Karpas-422 (cell line): ENCODE measurements around the gene TASP1. TPM values are rescaled to one million over a fixed set of nuclear protein-coding genes. Genes with fewer than 3 reads are reported as not detected.

Experiments used
- DNase-seq: peaks from one replicate; pipeline ENCODE4 v3.0.0-alpha.2; 2015
- H2AFZ ChIP-seq: fragments of 200-600 bp; sonication (generic); 2 replicates; pipeline ENCODE4 v1.6.1; 2014; ENCODE audit warnings: antibody characterized with exemption, low read length, mixed read lengths
- H3K27ac ChIP-seq: fragments of 200-600 bp; sonication (generic); 2 replicates; pipeline ENCODE4 v1.5.1; 2014; ENCODE audit warnings: mild to moderate bottlenecking, low read length, moderate library complexity
- H3K27me3 ChIP-seq: fragments of 200-600 bp; sonication (generic); 2 replicates; pipeline ENCODE4 v1.6.1; 2014; ENCODE audit warnings: low read length, mixed read lengths
- H3K36me3 ChIP-seq: fragments of 200-600 bp; sonication (generic); 2 replicates; pipeline ENCODE4 v1.6.1; 2014; ENCODE audit warnings: low read length, mixed read lengths; ENCODE audit not compliant: insufficient read depth
- H3K4me1 ChIP-seq: fragments of 200-600 bp; sonication (generic); 2 replicates; pipeline ENCODE4 v1.6.1; 2014; ENCODE audit warnings: mild to moderate bottlenecking, low read length, mixed read lengths
- H3K4me2 ChIP-seq: fragments of 200-600 bp; sonication (generic); 2 replicates; pipeline ENCODE4 v1.6.1; 2014; ENCODE audit warnings: low read length, low read depth, mild to moderate bottlenecking; ENCODE audit not compliant: poor library complexity, severe bottlenecking
- H3K4me3 ChIP-seq: fragments of 200-600 bp; sonication (generic); 2 replicates; pipeline ENCODE4 v1.5.1; 2014; ENCODE audit warnings: mild to moderate bottlenecking, antibody characterized with exemption, low read length, mixed read lengths
- H3K79me2 ChIP-seq: fragments of 200-600 bp; sonication (generic); 2 replicates; pipeline ENCODE4 v1.6.1; 2014; ENCODE audit warnings: mild to moderate bottlenecking, low read length, mixed read lengths
- H3K9ac ChIP-seq: fragments of 200-600 bp; sonication (generic); 2 replicates; pipeline ENCODE4 v1.6.0; 2014; ENCODE audit warnings: low read length
- H3K9me2 ChIP-seq: fragments of 200-600 bp; sonication (generic), shearing (Covaris generic); replicated peaks from 2 replicates; pipeline ENCODE4 v1.6.0; 2014; ENCODE audit warnings: mild to moderate bottlenecking, low read length, moderate library complexity; ENCODE audit not compliant: insufficient read depth
- H3K9me3 ChIP-seq: fragments of 300-700, 200-600 bp; sonication (generic); 2 replicates; pipeline ENCODE4 v1.6.1; 2014; ENCODE audit warnings: low read length, mixed read lengths
- H4K20me1 ChIP-seq: fragments of 200-600 bp; sonication (generic); 2 replicates; pipeline ENCODE4 v1.6.1; 2014; ENCODE audit warnings: mild to moderate bottlenecking, antibody characterized with exemption, low read length, low read depth; ENCODE audit not compliant: insufficient read depth
- total RNA-seq: library from RNA; depleted of rRNA; stranded (reverse); fragments of >200 nt; shearing (Covaris generic); gene quantifications from 2 replicates; pipeline ENCODE4 v1.2.3, GENCODE V29; 2014; ENCODE audit warnings: low replicate concordance

The TASP1 gene
- total RNA-seq, 1 experiment from 2014 or later, result 13.6 TPM

DNA sequence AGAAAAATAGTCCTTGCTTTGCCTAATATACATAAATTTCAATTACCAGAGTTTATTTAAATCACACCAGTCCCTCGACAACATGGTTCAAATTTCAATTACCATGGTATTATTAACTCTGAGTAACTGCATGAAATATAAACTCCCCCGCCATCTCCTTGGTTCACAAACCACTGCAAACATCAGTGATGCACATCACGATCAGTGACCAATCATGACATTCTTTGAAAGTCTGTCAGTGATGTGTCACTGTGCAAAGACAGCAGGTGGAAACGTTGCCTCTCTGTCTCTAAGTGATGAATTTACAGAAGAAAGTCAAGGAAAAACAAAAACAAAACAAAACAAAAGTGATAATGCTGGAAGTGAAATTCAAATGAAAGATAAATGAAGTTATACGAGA, 86.7 kb downstream of the TASP1 start:
- no peak overlapping the region for H3K4me2 ChIP-seq
- 0 out of 2 replicates have a peak, but pooled peaks cover 9% of the 10 kb centered on the region for H3K79me2 ChIP-seq
- H3K9ac ChIP-seq, result no peak overlapping the region
- H3K27me3 ChIP-seq, result no peaks in the 10 kb centered on the region
- H3K4me3 ChIP-seq, result no peak overlapping the region
- H3K4me1 ChIP-seq, result peaks cover 12% of the 10 kb centered on the region
- H3K27ac ChIP-seq, result no peak overlapping the region
- no peaks in the 10 kb centered on the region for H4K20me1 ChIP-seq
- H3K9me2 ChIP-seq, result no peaks in the 10 kb centered on the region; the same call in 1 of the 2 replicates
- H3K36me3 ChIP-seq, result no peaks in the 10 kb centered on the region; the same call in 1 of the 2 replicates
- DNase-seq, result no peak
- H3K9me3 ChIP-seq, result no peaks in the 10 kb centered on the region
- no peak overlapping the region for H2AFZ ChIP-seq

GRCh38 chr20:13549451-13549850, 89.3 kb downstream of the TASP1 start:
- Histone ChIP-seq H3K9me2 (no peaks in the 10 kb centered on the region), H3K4me1 (peaks cover 12% of the 10 kb centered on the region), H4K20me1 (no peaks in the 10 kb centered on the region), H3K4me3 (no peak overlapping the region), H3K27ac (no peak overlapping the region), H3K79me2 (0 out of 2 replicates have a peak, but pooled peaks cover 4% of the 10 kb centered on the region), H2AFZ (no peak overlapping the region), H3K27me3 (no peaks in the 10 kb centered on the region), H3K9ac (no peak overlapping the region), H3K4me2 (no peak overlapping the region), H3K36me3 (no peaks in the 10 kb centered on the region), H3K9me3 (no peaks in the 10 kb centered on the region)
- DNase-seq, result no peak

DNA sequence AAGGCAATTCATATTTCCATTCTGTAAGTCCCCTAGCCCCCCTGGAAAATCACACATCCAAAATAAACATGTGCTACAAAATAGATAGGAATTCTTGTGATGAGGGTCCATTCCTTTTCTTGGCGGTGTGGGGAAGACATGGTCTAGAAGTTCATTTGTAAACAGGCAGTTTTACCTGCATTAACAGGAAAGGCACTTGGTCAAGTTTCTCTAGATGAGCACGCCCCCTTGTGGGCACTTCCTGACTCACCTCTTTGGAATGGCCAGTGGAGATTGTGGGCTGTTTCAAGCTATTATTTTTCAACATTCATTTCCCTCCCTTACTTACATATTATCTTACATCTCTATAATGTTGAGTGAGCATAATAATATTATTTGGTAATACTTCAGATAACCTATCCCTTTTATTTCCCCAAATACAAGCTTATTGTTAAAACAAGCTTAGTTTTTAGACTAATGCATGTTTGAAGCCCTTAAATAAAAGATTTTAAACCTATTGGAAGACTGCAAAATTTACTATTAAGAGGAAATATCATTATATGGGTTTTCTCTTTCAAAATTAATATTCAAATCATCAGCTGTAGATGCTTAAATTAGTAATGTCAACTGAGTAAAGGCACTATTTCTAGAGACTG, 92.1 kb downstream of the TASP1 start:
- H3K4me1 ChIP-seq, result no peaks in the 10 kb centered on the region
- peak; percentile 91 for DNase-seq
- no peaks in the 10 kb centered on the region for H4K20me1 ChIP-seq
- H3K36me3 ChIP-seq, result no peaks in the 10 kb centered on the region
- no peak overlapping the region for H2AFZ ChIP-seq
- no peak overlapping the region for H3K9ac ChIP-seq
- no peak overlapping the region for H3K4me2 ChIP-seq
- no peak overlapping the region for H3K4me3 ChIP-seq
- 0 out of 2 replicates have a peak, but pooled peaks cover 5% of the 10 kb centered on the region for H3K79me2 ChIP-seq
- H3K27ac ChIP-seq, result no peak overlapping the region
- no peaks in the 10 kb centered on the region for H3K27me3 ChIP-seq
- H3K9me2 ChIP-seq, result no peaks in the 10 kb centered on the region
- no peaks in the 10 kb centered on the region for H3K9me3 ChIP-seq

DNA sequence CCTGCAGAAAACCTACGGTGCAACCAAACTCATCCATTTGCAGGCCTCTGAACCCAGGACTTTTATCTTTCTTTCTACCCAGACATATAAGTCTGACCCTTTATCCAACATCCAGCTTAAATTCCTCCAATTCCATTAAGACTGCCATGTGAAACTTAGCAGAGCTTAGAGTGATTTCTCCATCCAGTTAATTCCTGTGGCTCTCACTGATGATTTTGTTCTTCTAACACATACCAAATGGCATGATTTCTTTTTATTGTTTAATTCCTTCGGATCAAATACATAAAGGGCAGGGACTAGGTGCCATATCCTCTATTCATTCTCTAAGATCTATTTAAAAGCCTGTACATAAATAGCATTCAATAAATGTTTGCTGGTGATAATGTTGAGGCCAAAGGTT, 92.9 kb downstream of the TASP1 start:
- Histone ChIP-seq H4K20me1 (no peaks in the 10 kb centered on the region), H3K27ac (no peak overlapping the region), H3K4me1 (no peaks in the 10 kb centered on the region), H2AFZ (no peak overlapping the region), H3K4me2 (no peak overlapping the region), H3K36me3 (no peaks in the 10 kb centered on the region), H3K79me2 (peaks cover 12% of the 10 kb centered on the region), H3K9ac (no peak overlapping the region), H3K9me3 (no peaks in the 10 kb centered on the region), H3K27me3 (no peaks in the 10 kb centered on the region), H3K4me3 (no peak overlapping the region), H3K9me2 (no peaks in the 10 kb centered on the region)
- no peak for DNase-seq

GRCh38 chr20:13543783-13544182, 94.9 kb downstream of the TASP1 start:
- no peaks in the 10 kb centered on the region for H3K9me2 ChIP-seq
- no peak overlapping the region for H3K9ac ChIP-seq
- no peaks in the 10 kb centered on the region for H3K4me1 ChIP-seq
- H4K20me1 ChIP-seq, result no peaks in the 10 kb centered on the region
- H3K27me3 ChIP-seq, result no peaks in the 10 kb centered on the region
- peaks cover 18% of the 10 kb centered on the region for H3K79me2 ChIP-seq
- no peak overlapping the region for H2AFZ ChIP-seq
- H3K4me3 ChIP-seq, result no peak overlapping the region
- no peak overlapping the region for H3K4me2 ChIP-seq
- H3K9me3 ChIP-seq, result no peaks in the 10 kb centered on the region
- H3K27ac ChIP-seq, result no peak overlapping the region
- no peaks in the 10 kb centered on the region for H3K36me3 ChIP-seq
- no peak for DNase-seq

DNA sequence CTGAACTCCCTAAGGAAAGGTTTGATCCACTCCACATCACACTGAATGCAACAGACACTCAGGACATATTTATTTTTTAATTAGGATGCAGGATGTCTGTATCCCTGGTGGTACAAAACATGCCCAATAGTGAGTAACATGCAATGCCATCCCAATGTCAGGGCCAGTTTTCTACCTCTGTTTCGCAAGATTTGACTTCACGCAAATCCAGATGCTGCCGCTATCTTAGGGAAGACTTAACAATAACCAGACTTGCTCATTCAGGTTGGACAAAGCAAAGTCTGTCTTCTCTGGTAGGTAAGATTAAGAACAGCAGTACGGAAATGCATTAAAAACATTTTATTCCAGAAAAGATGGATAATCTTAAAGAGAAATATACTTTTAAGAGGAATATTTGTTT, 103.1 kb downstream of the TASP1 start:
- no peaks in the 10 kb centered on the region for H3K27me3 ChIP-seq
- H3K9me2 ChIP-seq, result no peaks in the 10 kb centered on the region
- H4K20me1 ChIP-seq, result no peaks in the 10 kb centered on the region
- H3K4me3 ChIP-seq, result no peak overlapping the region
- peaks cover 7% of the 10 kb centered on the region for H3K79me2 ChIP-seq
- H3K4me2 ChIP-seq, result no peak overlapping the region
- DNase-seq, result no peak
- no peaks in the 10 kb centered on the region for H3K9me3 ChIP-seq
- no peak overlapping the region for H2AFZ ChIP-seq
- no peak overlapping the region for H3K27ac ChIP-seq
- no peaks in the 10 kb centered on the region for H3K4me1 ChIP-seq
- no peak overlapping the region for H3K9ac ChIP-seq
- no peaks in the 10 kb centered on the region; the same call in 1 of the 2 replicates for H3K36me3 ChIP-seq

DNA sequence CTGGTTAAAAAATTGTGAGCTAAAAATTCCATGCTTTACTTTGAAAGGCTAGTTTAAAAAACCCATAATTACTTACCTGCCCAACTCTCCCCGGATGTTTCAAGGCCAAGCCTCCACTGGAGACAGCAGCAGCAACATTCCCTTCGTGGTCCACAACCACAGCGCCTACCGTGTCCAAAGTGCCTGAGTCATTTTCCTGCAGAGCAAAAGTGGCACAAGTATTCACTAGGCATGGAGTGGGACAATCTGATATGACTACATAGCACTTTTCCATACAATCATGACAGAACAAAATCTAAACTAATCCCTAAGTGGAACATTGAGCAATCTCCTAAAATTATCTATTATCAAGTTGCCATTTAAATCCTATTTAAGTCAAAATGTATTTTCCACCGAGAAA, 104.8 kb downstream of the TASP1 start:
- Histone ChIP-seq H3K4me1 (no peaks in the 10 kb centered on the region), H3K9me2 (no peaks in the 10 kb centered on the region), H4K20me1 (no peaks in the 10 kb centered on the region), H3K36me3 (no peaks in the 10 kb centered on the region; the same call in 1 of the 2 replicates), H3K27ac (no peak overlapping the region), H3K27me3 (no peaks in the 10 kb centered on the region), H3K9ac (no peak overlapping the region), H3K4me3 (no peak overlapping the region), H3K4me2 (no peak overlapping the region), H3K9me3 (no peaks in the 10 kb centered on the region), H3K79me2 (peaks cover 3% of the 10 kb centered on the region; the same call in 1 of the 2 replicates), H2AFZ (no peak overlapping the region)
- DNase-seq, result no peak

DNA sequence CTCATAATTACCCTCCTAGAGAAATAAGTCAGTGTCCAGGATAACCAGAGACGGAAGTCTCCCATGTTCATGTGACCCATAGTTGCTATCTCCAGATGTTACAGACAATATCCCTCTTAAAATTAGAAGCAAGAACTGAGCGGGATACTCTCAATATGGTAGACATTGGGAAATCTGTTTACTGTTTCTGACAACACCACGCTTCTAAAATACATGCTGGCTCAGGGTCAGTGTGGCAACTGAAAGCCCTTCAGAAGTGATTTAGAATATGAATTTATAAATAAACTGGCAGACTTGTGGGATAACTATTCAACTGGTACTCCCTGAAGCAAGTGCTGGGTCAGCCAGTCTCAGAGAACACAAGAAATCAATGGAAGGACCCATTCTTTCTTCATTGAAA, 108.6 kb downstream of the TASP1 start:
- Histone ChIP-seq H3K9ac (no peak overlapping the region), H3K9me3 (no peaks in the 10 kb centered on the region), H3K27me3 (no peaks in the 10 kb centered on the region)

More for the DNA sequence above, 108.6 kb downstream of the TASP1 start:
- no peak overlapping the region for H3K4me3 ChIP-seq
- H3K79me2 ChIP-seq, result no peaks in the 10 kb centered on the region
- DNase-seq, result peak; percentile 19
- no peaks in the 10 kb centered on the region for H4K20me1 ChIP-seq
- no peaks in the 10 kb centered on the region for H3K4me1 ChIP-seq
- H3K36me3 ChIP-seq, result no peaks in the 10 kb centered on the region; the same call in 1 of the 2 replicates
- H3K27ac ChIP-seq, result no peak overlapping the region
- H2AFZ ChIP-seq, result no peak overlapping the region
- no peak overlapping the region for H3K4me2 ChIP-seq
- H3K9me2 ChIP-seq, result no peaks in the 10 kb centered on the region
